PFSK-1 (cell line): ENCODE data around the gene ARHGEF19.

ENCODE experiments used
- FOXP2 ChIP-seq: optimal IDR thresholded peaks from 2 replicates; pipeline ENCODE3; 2011; ENCODE audit warnings: borderline replicate concordance, control low read depth, inconsistent platforms; ENCODE audit not compliant: insufficient read depth; ENCODE audit errors: extremely low read length, extremely low read depth
- POLR2AphosphoS5 ChIP-seq: IDR thresholded peaks from 2 replicates; pipeline ENCODE4 v1.6.1; 2012; ENCODE audit warnings: low read depth, mild to moderate bottlenecking, control low read depth, low read length, moderate library complexity
- REST ChIP-seq, 2 experiments: IDR thresholded peaks; 2 replicates each; pipeline versions ENCODE4 v1.6.1 to v1.8.0; 2011 to 2012; ENCODE audit warnings: low read depth in 2 of 2, low read length in 2 of 2, control low read depth in 1 of 2, inconsistent platforms in 1 of 2, mild to moderate bottlenecking in 1 of 2, moderate library complexity in 1 of 2; ENCODE audit not compliant: insufficient read depth in 1 of 2
- SIN3A ChIP-seq: IDR thresholded peaks from 2 replicates; pipeline ENCODE4 v1.6.1; 2012; ENCODE audit warnings: mild to moderate bottlenecking, low read length, moderate library complexity, borderline replicate concordance; ENCODE audit not compliant: insufficient read depth
- TAF1 ChIP-seq: IDR thresholded peaks from 2 replicates; pipeline ENCODE4 v1.6.1; 2012; ENCODE audit warnings: low read length, control low read depth, borderline replicate concordance; ENCODE audit not compliant: insufficient read depth

GRCh38 chr1:16242556-16243214 lies 30.2 kb upstream of the ARHGEF19 start:
- TF ChIP-seq POLR2AphosphoS5: no peak
- no peak for TF ChIP-seq SIN3A
- no peak for TF ChIP-seq TAF1
- no peak for TF ChIP-seq REST (IDR thresholded peaks at IDR 0.05; ENCODE audit: insufficient read depth in 1 of 2, low read depth in 2 of 2, low read length in 2 of 2)
- TF ChIP-seq FOXP2: no peak
